DOHH2 (cell line): ENCODE measurements around the gene MVB12B.

Source experiments
- CTCF ChIP-seq: fragments of 200-600 bp; sonication (generic); IDR thresholded peaks from one replicate; pipeline ENCODE4 v1.5.1; 2014; ENCODE audit warnings: antibody characterized with exemption, mild to moderate bottlenecking, low read depth, low read length; ENCODE audit not compliant: poor library complexity, severe bottlenecking
- EZH2phosphoT487 ChIP-seq: fragments of 200-600 bp; sonication (generic); IDR thresholded peaks from 2 replicates; pipeline ENCODE4 v1.6.1; 2017; ENCODE audit warnings: borderline replicate concordance, mild to moderate bottlenecking, antibody characterized with exemption, low read length, moderate library complexity, mixed read lengths

GRCh38 chr9:126481862-126482261 lies 155.2 kb downstream of the MVB12B start:
- TF ChIP-seq CTCF, result no peak
- no peak for TF ChIP-seq EZH2phosphoT487
